ENCODE measurements around the gene CHMP2B. TPM values are rescaled to one million over a fixed set of nuclear protein-coding genes. Genes with fewer than 3 reads are reported as not detected.
"Not testable (repeated sequence)": the region's sequence is repeated elsewhere in the genome, so short reads cannot be mapped to it uniquely, and the experiment has no call there.

Gene CHMP2B
- polyA plus RNA-seq, 4 donors: 32.9 to 73.0 (median 64.1) TPM

- 97 to 100% (median 100%) methylated on average over 1 of the region's 1 CpG for WGBS, 3 donors
Observed at GRCh38 chr3:87236093-87236492, 9.0 kb downstream of the CHMP2B start.

GRCh38 chr3:87246662-87247429 is 19.7 kb downstream of the CHMP2B start:
- H3K27me3 ChIP-seq (ENCODE audit: control insufficient read depth in 3 of 3, insufficient read depth in 3 of 3, low read length in 3 of 3): no peaks in the 10 kb centered on the region
- peaks cover 0 to 2% (median 0%) of the 10 kb centered on the region in 3 donors for H3K4me1 ChIP-seq (ENCODE audit: control insufficient read depth in 3 of 3, insufficient read depth in 2 of 3, low read depth in 1 of 3, low read length in 2 of 3)
- H3K9me3 ChIP-seq (ENCODE audit: control insufficient read depth in 2 of 2, insufficient read depth in 1 of 2, low read depth in 1 of 2, low read length in 1 of 2): no peaks in the 10 kb centered on the region
- DNase-seq: no peak
- no peak overlapping the region for H3K27ac ChIP-seq (ENCODE audit: low read depth in 1 of 3, low read length in 2 of 3)
- no peak overlapping the region for H3K4me3 ChIP-seq (ENCODE audit: low read depth in 1 of 3, low read length in 3 of 3)
- no peak for FAIRE-seq
- H3K36me3 ChIP-seq (ENCODE audit: control insufficient read depth in 3 of 3, insufficient read depth in 2 of 3, low read depth in 1 of 3, low read length in 3 of 3): peaks cover 0 to 7% (median 4%) of the 10 kb centered on the region in 3 donors
- 70 to 75% (median 72%) methylated on average over 3 of the region's 3 CpGs for WGBS, 3 donors

More at GRCh38 chr3:87236093-87236492, 9.0 kb downstream of the CHMP2B start:
- DNase-seq (no peak), FAIRE-seq (no peak)
- H3K9me3 ChIP-seq (ENCODE audit: control insufficient read depth in 2 of 2, insufficient read depth in 1 of 2, low read depth in 1 of 2, low read length in 1 of 2): peaks cover 0 to 4% of the 10 kb centered on the region in 2 donors
- no peaks in the 10 kb centered on the region for H3K27me3 ChIP-seq (ENCODE audit: control insufficient read depth in 3 of 3, insufficient read depth in 3 of 3, low read length in 3 of 3)
- peaks cover 0 to 4% (median 2%) of the 10 kb centered on the region in 3 donors for H3K36me3 ChIP-seq (ENCODE audit: control insufficient read depth in 3 of 3, insufficient read depth in 2 of 3, low read depth in 1 of 3, low read length in 3 of 3)
- H3K4me3 ChIP-seq (ENCODE audit: low read depth in 1 of 3, low read length in 3 of 3): no peak overlapping the region
- peaks cover 0 to 2% (median 0%) of the 10 kb centered on the region in 3 donors for H3K4me1 ChIP-seq (ENCODE audit: control insufficient read depth in 3 of 3, insufficient read depth in 2 of 3, low read depth in 1 of 3, low read length in 2 of 3)
- no peak overlapping the region for H3K27ac ChIP-seq (ENCODE audit: low read depth in 1 of 3, low read length in 2 of 3)

DNA sequence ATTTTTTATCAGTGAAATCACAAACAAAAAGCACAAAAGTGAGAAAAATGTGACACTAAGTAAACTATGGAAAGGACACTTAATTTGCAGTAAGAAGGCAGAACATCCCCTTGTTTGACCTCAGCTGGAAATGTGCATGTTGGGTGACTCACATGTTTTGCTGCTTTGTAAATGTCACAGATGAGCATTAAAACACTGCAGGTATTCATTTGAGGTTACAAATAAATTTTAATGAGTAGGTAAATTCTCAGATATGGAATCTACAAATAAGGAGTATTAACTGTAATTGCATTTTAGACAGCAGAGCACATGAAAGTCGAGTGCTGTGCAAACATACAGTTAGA is 20.3 kb downstream of the CHMP2B start:
- Histone ChIP-seq H3K27me3 (ENCODE audit: control insufficient read depth in 3 of 3, insufficient read depth in 3 of 3, low read length in 3 of 3) (no peaks in the 10 kb centered on the region), H3K4me3 (ENCODE audit: low read depth in 1 of 3, low read length in 3 of 3) (no peak overlapping the region), H3K36me3 (ENCODE audit: control insufficient read depth in 3 of 3, insufficient read depth in 2 of 3, low read depth in 1 of 3, low read length in 3 of 3) (peaks cover 0 to 7% (median 4%) of the 10 kb centered on the region in 3 donors), H3K4me1 (ENCODE audit: control insufficient read depth in 3 of 3, insufficient read depth in 2 of 3, low read depth in 1 of 3, low read length in 2 of 3) (peaks cover 0 to 2% (median 0%) of the 10 kb centered on the region in 3 donors), H3K9me3 (ENCODE audit: control insufficient read depth in 2 of 2, insufficient read depth in 1 of 2, low read depth in 1 of 2, low read length in 1 of 2) (no peaks in the 10 kb centered on the region), H3K27ac (ENCODE audit: low read depth in 1 of 3, low read length in 2 of 3) (no peak overlapping the region)
- 41 to 77% (median 60%) methylated on average over 1 of the region's 1 CpG for WGBS, 3 donors
- DNase-seq (no peak), FAIRE-seq (no peak)

DNA sequence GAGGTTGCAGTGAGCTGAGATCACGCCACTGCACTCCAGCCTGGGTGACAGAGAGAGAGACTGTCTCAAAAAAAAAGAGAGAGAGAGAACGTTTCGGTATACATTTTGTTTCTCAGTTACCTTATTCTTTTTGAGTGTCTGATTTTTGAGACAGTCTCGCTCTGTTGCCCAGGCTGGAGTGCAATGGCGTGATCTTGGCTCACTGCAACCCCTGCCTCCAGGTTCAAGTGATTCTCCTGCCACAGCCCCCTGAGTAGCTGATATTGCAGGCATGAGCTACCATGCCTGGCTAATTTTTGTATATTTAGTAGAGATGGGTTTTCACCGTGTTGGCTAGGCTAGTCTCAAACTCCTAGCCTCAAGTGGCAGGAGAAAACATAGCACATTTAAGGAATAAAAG is 21.1 kb downstream of the CHMP2B start:
- 91 to 97% (median 96%) methylated on average over 6 of the region's 6 CpGs for WGBS, 3 donors
- not testable (repeated sequence) for FAIRE-seq; H3K27me3 ChIP-seq (ENCODE audit: control insufficient read depth in 3 of 3, insufficient read depth in 3 of 3, low read length in 3 of 3)

GRCh38 chr3:87248831-87249230 is 21.7 kb downstream of the CHMP2B start:
- H3K9me3 ChIP-seq (ENCODE audit: control insufficient read depth in 2 of 2, insufficient read depth in 1 of 2, low read depth in 1 of 2, low read length in 1 of 2): no peaks in the 10 kb centered on the region
- peaks cover 2 to 7% (median 6%) of the 10 kb centered on the region in 3 donors for H3K36me3 ChIP-seq (ENCODE audit: control insufficient read depth in 3 of 3, insufficient read depth in 2 of 3, low read depth in 1 of 3, low read length in 3 of 3)
- 94 to 100% (median 100%) methylated on average over 1 of the region's 1 CpG for WGBS, 3 donors
- no peaks in the 10 kb centered on the region for H3K4me1 ChIP-seq (ENCODE audit: control insufficient read depth in 3 of 3, insufficient read depth in 2 of 3, low read depth in 1 of 3, low read length in 2 of 3)
- FAIRE-seq (no peak), DNase-seq (no peak)
- H3K27ac ChIP-seq (ENCODE audit: low read depth in 1 of 3, low read length in 2 of 3): no peak overlapping the region
- no peak overlapping the region for H3K4me3 ChIP-seq (ENCODE audit: low read depth in 1 of 3, low read length in 3 of 3)
- no peaks in the 10 kb centered on the region for H3K27me3 ChIP-seq (ENCODE audit: control insufficient read depth in 3 of 3, insufficient read depth in 3 of 3, low read length in 3 of 3)

More for the DNA sequence above, 21.1 kb downstream of the CHMP2B start:
- not testable (repeated sequence) for H3K9me3 ChIP-seq (ENCODE audit: control insufficient read depth in 2 of 2, insufficient read depth in 1 of 2, low read depth in 1 of 2, low read length in 1 of 2); H3K27ac ChIP-seq (ENCODE audit: low read depth in 1 of 3, low read length in 2 of 3); DNase-seq; H3K4me1 ChIP-seq (ENCODE audit: control insufficient read depth in 3 of 3, insufficient read depth in 2 of 3, low read depth in 1 of 3, low read length in 2 of 3); H3K36me3 ChIP-seq (ENCODE audit: control insufficient read depth in 3 of 3, insufficient read depth in 2 of 3, low read depth in 1 of 3, low read length in 3 of 3); H3K4me3 ChIP-seq (ENCODE audit: low read depth in 1 of 3, low read length in 3 of 3)

DNA sequence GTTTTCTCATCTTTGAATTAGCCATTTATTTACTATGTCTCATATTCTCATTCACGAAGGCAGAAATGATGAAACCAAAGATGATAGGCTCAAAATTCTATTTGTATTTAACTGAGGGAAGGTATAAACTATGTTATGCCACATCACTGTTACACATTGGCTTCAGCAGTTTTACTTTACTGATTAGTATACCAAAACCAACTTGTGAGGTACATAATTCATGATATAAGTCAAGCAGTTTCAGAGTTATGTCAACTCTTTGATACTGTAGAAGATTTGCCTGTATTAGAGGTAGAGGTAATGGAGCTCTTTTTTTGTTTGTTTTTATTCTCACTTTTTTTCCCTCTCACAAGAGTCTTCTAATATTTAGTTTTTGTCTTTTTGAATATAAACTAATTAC is 22.9 kb downstream of the CHMP2B start:
- peak; percentile 39 for FAIRE-seq
- H3K27ac ChIP-seq (ENCODE audit: low read depth in 1 of 3, low read length in 2 of 3): no peak overlapping the region
- H3K36me3 ChIP-seq (ENCODE audit: control insufficient read depth in 3 of 3, insufficient read depth in 2 of 3, low read depth in 1 of 3, low read length in 3 of 3): peaks cover 2 to 7% (median 6%) of the 10 kb centered on the region in 3 donors
- no peak overlapping the region for H3K4me3 ChIP-seq (ENCODE audit: low read depth in 1 of 3, low read length in 3 of 3)
- DNase-seq: no peak
- no peaks in the 10 kb centered on the region for H3K4me1 ChIP-seq (ENCODE audit: control insufficient read depth in 3 of 3, insufficient read depth in 2 of 3, low read depth in 1 of 3, low read length in 2 of 3)
- H3K9me3 ChIP-seq (ENCODE audit: control insufficient read depth in 2 of 2, insufficient read depth in 1 of 2, low read depth in 1 of 2, low read length in 1 of 2): no peaks in the 10 kb centered on the region
- no peaks in the 10 kb centered on the region for H3K27me3 ChIP-seq (ENCODE audit: control insufficient read depth in 3 of 3, insufficient read depth in 3 of 3, low read length in 3 of 3)
- 95 to 100% (median 100%) methylated on average over 1 of the region's 1 CpG for WGBS, 3 donors

GRCh38 chr3:87260270-87260669 is 33.2 kb downstream of the CHMP2B start:
- no peaks in the 10 kb centered on the region for H3K9me3 ChIP-seq (ENCODE audit: control insufficient read depth in 2 of 2, insufficient read depth in 1 of 2, low read depth in 1 of 2, low read length in 1 of 2)
- WGBS, 3 donors: 38 to 50% (median 40%) methylated on average over 4 of the region's 4 CpGs
- no peak overlapping the region for H3K4me3 ChIP-seq (ENCODE audit: low read depth in 1 of 3, low read length in 3 of 3)
- no peak for FAIRE-seq
- no peaks in the 10 kb centered on the region for H3K36me3 ChIP-seq (ENCODE audit: control insufficient read depth in 3 of 3, insufficient read depth in 2 of 3, low read depth in 1 of 3, low read length in 3 of 3)
- DNase-seq: peak; percentile 47 to 49
- no peaks in the 10 kb centered on the region for H3K4me1 ChIP-seq (ENCODE audit: control insufficient read depth in 3 of 3, insufficient read depth in 2 of 3, low read depth in 1 of 3, low read length in 2 of 3)
- H3K27ac ChIP-seq (ENCODE audit: low read depth in 1 of 3, low read length in 2 of 3): no peak overlapping the region
- H3K27me3 ChIP-seq (ENCODE audit: control insufficient read depth in 3 of 3, insufficient read depth in 3 of 3, low read length in 3 of 3): no peaks in the 10 kb centered on the region

DNA sequence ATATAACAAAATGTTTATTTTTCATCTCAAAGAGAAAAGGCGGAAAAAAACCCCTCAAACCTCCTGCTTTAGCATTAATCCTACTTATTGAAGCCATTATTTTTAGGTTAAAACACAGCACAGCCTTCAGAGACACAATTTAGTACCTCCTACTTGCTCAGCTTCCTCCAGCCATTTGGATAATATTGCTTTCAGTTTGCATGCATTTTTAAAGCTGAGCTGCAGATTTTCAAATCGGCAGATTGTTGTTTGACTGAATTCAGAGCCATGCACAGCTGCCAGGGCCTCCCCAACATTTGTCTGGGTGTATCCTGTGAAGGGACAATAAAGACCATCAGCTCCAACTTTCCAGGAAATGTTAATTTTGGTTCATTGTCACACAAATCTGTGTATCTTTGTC is 34.8 kb downstream of the CHMP2B start:
- Histone ChIP-seq H3K27ac (ENCODE audit: low read depth in 1 of 3, low read length in 2 of 3) (no peak overlapping the region), H3K9me3 (ENCODE audit: control insufficient read depth in 2 of 2, insufficient read depth in 1 of 2, low read depth in 1 of 2, low read length in 1 of 2) (no peaks in the 10 kb centered on the region), H3K4me3 (ENCODE audit: low read depth in 1 of 3, low read length in 3 of 3) (no peak overlapping the region), H3K4me1 (ENCODE audit: control insufficient read depth in 3 of 3, insufficient read depth in 2 of 3, low read depth in 1 of 3, low read length in 2 of 3) (no peaks in the 10 kb centered on the region), H3K27me3 (ENCODE audit: control insufficient read depth in 3 of 3, insufficient read depth in 3 of 3, low read length in 3 of 3) (no peaks in the 10 kb centered on the region), H3K36me3 (ENCODE audit: control insufficient read depth in 3 of 3, insufficient read depth in 2 of 3, low read depth in 1 of 3, low read length in 3 of 3) (no peaks in the 10 kb centered on the region)
- DNase-seq: peak in 1 of 2 donors; percentile 6
- FAIRE-seq: no peak
- WGBS, 3 donors: 60 to 72% (median 61%) methylated on average over 2 of the region's 2 CpGs

Data from small intestine (tissue), 7 donors.